ENCODE results near the gene FOSB.
A peak's percentile ranks its signal among the peaks of the same experiment; 100 is the strongest.
"Not testable (repeated sequence)": the region's sequence is repeated elsewhere in the genome, so short reads cannot be mapped to it uniquely, and the experiment has no call there.

FOSB gene

DNA sequence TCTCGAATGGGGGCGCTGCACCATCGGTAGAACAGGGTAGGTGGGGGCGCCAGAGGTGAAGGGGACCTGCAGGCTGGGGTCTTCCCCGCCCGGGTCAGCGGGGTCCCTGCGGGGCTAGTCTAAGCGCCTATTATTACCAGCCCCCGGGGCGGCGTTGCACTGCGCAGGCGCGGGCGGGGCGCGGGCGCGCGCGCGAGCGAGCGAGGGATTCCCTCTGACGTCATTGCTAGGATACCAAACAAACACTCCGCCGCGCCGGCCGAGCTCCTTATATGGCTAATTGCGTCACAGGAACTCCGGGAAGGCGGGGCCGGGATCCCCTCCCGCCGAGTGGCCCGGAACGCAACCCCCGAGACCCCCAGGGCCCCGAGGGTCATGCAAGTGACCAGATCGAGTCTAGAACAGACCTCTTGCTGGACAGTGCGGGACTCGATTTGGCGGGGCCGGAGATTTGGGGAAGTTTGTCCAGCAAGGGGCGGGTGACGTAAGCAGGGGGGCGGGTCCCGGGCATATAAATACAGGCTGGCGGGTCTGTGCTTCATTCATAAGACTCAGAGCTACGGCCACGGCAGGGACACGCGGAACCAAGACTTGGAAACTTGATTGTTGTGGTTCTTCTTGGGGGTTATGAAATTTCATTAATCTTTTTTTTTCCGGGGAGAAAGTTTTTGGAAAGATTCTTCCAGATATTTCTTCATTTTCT is at the start of gene FOSB:
Gene FOSB (plus strand): TSS at position 541 of the 703 bp plus-strand sequence. CDS start 591 bp downstream, outside the sequence.
- no peak for DNase-seq

DNA sequence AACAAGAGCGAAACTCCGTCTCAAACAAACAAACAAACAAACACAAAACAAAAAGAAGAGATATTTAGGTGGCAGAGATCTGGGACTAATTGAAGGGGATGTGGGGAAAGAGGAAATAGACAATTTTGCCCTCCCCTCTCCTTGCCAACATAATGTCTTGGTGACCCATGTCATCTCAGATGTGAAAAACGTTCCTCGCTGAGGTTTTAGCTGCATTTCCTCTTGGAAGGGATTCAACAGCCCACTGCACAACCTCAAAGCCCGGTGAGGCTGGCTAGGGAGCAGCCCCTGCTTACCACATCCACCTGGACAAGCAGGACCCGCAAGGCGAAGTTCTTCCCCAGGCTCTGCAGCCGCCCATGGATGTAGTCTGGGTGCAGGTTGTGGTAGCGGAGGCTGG is 49.0 kb upstream of the FOSB start:
- no peak for DNase-seq

DNA sequence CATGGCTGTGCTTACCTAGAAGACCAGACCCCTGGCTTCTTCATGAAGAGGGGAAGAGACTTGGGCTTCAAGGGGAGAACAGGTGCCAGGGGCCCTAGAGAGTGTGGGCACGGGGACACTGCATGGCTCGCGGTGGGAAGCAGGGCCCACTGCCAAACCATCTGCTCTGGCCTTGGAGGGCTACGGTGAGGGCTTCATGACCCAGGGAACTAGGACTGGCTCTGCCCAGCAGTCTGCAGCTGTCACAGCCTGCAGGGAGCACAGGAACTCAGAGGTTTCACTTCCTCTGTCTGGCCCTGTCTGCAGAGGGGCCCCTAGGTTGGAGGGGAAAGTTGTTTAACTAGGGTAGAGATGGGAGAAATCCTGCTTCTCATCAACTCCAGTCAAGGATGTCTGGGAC is 48.4 kb upstream of the FOSB start:
- DNase-seq = no peak

DNA sequence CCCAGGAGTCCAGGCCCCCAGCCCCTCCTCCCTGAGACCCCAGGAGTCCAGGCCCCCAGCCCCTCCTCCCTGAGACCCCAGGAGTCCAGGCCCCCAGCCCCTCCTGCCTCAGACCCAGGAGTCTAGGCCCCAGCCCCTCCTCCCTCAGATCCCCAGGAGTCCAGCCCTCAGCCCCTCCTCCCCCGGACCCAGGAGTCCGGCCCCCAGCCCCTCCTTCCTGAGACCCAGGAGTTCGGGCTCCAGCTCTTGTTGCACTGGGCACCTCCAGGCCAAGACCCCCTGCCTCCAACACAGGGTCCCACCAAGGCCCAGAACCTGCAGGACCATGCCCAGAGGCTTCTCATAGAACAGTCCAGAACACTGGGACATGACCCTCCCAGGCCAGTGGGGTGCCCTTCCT is 47.9 kb upstream of the FOSB start:
- no peak for DNase-seq

DNA sequence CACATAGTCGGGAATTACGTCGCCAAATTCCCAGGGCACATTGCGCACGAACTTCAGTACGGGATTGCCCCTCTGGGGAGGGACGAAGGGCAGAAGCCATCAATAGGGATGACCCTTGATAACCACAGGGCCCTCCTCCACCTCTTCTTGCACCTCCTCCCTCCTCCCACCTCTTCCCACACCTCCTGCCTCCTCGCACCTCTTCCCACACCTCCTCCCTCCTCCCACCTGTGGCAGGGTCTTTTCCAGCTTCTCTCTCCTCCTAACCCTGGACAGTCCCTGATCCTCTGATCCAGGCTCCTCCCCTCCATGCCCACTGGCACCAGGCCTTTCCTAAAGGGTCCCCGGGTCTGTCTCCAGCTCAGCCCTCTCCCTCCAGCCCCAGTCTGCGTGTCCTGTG is 47.4 kb upstream of the FOSB start:
- no peak for DNase-seq

DNA sequence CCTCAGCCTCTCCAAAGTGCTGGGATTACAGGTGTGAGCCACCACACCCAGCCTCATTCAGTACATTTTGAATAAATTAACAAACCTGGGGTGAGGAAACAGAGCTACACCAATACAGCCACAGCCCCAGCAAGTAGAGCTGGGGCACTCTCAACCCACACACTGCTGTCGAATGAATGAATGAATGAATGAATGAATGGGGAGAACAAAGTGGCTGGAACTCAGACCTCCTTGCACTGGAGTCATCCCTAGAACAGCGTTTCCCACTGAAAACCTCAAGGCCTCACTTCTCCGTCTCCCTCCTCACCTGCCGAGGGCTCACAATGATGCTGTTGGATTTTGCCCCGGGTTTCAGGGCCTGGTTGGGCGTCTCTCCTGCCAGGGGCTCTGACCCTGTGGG is 46.9 kb upstream of the FOSB start:
- no peak for DNase-seq

DNA sequence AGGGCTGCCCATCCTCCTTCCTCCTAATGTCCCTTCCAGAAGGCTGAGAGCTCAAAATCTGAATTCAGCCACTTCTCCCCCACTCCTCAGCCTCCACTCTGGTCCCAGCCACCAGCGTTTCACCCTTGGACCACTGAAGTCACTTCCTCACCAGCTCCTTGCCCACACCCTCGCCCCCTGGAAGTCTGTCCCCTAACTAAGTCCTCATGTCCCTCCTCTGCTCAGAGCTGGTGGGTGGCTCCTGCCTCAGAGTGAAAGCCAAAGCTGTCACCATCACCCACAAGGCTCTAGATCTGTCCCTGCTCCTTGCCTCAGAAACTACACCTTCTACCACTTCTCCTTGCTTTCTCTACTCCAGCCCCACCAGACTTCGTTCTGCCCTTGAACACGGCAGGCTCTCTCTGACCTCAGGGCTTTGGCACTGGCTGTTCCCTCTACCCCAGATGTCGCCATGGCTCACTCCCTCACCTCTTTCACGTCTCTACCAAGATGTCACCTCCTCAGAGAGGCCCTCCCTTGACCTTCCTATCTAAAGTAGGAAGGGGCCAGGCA is 45.8 kb upstream of the FOSB start:
- no peak for DNase-seq

DNA sequence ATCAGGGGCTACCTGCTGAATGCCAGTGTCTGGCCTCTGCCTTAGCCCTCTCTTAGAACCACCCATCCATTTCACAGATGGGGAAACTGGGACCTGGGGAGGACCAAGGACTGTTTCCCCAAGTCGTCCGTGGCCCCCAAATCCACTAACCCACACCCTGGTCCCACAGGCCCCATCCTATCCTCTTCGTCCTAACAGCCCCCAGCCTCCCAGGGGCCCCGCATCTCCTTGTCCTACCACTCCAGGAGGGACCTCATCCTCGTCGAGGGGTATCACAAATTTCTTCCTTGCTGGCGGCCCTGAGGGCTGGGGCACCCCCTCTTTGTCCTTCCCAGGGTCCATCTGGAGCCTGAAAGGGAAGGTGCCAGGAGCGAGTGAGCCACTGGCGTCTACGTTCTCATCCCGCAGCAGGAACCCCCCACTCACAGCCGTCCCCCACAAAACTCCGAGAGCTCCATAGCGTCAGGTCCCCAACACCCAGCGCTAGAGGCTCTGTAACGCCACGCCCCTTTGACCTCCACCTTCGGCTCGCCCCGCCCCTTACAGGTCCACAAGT is 44.7 kb upstream of the FOSB start:
- no peak for DNase-seq

DNA sequence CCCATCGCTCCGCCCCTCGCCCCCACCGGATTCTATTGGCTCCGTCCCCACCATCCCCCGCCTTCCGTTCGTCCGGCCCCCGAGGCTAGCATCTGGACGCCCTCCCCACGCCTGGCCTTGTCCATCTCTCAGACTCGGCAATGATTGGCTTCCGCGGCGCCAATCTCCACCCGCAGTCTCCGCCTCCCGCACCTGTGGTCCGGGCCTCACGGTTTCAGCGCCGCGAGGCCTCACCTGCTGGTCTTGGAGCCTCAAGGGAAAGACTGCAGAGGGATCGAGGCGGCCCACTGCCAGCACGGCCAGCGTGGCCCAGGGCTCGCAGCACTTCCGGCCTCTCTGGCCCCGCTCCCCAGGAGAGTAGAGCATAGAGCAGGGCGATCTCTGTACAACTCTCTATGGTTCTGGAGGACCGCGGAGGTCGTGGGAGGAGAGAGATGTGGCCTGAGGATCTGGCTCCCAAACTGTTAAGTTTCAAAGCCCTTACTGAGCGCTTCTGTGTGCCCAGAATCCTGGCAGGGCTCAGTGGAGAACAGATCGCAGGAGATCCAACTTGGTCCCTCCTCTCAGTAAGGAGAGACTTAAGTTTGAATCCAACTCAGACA is 44.1 kb upstream of the FOSB start, which contains the start of gene ERCC1:
Gene ERCC1 (minus strand): TSS at position 329 of the 602 bp plus-strand sequence. CDS start 543 bp downstream, outside the sequence.
- peak; percentile 86 for DNase-seq

DNA sequence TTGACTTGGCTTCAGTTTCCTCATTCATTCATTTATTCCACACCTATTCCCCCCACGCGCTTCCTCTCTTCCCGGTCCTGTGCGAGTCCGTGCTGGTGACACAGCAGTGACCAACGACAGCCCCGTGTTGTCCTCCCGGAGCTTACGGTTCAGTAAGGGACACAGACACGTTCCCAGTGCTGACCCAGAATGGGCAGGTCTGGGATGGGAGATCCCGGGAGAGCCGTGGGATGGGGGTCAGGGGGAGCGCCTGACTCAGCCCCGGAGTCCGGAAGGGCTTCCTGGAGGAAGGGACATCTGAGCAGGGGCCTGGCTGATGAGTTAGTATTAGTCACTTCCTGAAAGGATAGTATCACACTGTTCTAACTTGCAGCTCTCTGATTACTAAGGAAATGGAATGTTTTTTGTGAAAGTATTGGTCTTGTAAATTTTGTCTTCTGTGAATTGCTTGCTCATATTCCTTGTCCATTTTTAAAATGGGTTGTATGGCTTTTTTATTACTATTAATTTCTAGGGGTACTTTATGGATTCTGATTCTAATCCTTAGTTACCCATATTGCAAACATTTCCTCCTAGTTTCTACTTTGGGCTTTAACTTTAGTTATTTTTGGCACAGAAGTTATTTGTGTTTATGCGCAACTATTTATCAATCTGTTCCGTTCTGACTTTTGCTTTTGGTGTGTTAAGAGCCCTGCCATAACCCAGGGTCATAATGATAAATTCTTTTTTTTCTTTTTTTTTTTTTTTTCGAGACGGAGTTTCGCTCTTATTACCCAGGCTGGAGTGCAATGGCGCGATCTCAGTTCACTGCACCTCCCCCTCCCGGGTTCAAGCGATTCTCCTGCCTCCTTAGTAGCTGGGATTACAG is 43.4 kb upstream of the FOSB start:
- DNase-seq = no peak

DNA sequence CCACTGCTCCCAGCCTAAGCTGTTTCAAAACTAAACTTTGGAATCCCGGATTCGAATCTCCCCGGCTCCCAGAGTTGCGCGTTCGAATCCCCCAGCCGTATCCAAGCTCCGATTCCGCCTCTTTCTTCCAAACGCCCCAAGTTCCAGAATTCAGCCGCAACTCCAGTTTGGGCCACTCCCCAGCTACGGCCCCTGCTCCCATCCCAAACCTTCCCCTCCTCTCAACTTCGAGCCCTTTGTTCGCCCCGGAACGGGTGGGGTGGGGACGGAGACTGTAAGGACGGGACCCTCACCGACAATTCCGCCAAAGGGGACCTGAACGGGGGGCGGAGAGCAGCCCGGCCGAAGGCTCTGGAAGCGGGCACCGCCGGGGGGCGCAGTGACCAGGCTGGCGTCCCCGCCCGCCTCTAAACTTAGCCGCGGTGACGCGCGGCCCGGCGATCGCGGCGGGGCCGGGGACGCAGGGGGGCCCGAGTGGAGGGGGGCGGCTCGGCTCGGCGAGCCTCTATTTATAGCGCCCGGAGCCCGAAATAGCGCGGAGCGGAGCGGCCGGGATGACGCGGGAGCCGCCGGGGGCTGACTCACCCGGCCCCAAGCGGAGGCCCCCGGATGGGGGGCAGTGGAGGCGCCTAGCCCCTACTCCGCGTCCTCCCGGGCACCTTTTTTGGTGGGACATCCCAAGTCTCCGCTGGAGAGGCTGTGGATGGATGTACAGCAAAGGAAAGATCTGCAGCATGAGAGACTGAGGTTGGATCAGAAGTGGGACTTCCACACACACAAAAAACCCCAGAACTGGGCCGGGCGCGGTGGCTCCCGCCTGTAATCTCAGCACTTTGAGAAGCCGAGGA is 39.2 kb upstream of the FOSB start:
- no peak for DNase-seq

DNA sequence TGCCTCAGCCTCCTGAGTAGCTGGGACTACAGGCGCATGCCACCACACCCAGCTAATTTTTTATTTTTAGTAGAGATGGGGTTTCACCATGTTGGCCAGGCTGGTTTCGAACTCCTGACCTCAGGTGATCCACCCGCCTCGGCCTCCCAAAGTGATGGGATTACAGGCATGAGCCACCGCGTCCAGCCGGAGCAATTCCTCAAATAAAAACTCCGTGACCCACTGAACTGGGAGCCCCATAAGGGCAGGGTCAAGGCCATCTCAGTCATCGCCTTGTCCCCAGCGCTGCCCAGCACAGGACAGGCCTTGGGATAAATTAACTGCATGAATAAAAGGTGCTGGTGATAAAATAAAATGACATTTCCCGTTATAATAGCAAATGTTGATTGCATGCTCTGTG is 37.9 kb upstream of the FOSB start:
- DNase-seq = not testable (repeated sequence)

DNA sequence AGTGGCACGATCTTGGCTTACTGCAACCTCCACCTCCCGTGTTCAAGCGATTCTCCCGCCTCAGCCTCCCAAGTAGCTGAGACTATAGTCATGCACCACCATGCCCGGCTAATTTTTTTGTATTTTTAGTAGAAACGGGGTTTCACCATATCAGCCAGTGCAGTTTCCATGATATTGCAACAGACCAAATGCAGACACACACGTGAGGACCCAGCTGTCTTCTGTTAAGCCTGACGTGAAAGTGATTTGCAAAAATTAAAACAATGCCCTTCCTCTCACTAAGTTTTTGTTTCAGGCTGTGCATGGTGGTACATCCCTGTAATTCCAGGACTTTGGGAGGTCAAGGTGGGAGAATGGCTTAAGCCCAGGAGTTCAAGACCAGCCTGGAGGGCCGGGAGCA is 36.8 kb upstream of the FOSB start:
- DNase-seq = not testable (repeated sequence)

DNA sequence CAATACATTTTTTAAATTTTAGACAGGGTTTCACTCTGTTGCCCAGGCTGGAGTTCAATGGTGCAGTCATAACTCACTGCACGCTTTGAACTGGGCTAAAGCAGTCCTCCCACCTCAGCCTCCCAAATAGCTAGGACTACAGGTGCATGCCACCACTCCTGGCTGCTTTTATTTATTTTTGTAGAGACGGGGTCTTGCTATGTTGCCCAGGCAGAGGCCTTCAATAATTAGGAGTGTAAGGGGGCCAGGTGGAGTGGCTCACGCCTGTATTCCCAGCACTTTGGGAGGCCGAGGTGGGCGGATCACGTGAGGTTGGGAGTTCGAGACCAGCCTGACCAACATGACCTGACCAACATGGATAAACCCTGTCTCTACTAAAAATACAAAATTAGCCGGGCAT is 35.3 kb upstream of the FOSB start:
- not testable (repeated sequence) for DNase-seq

DNA sequence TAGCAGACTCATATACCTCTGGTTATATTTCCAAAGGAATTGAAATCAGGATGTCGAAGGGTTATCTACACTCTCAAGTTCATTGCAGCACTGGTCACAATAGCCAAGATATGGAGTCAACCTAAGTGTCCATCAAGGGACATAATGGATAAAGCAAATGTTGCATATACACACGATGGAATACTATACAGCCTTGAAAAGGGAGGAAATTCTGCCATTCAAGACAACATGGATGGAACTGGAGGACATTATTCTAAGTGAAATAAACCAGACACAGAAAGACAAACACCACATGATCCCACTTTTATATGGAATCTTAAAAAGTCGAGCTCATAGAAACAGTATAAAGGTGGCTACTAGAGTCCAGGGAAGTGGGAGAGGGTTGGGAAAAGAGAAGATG is 30.5 kb upstream of the FOSB start:
- DNase-seq = no peak

DNA sequence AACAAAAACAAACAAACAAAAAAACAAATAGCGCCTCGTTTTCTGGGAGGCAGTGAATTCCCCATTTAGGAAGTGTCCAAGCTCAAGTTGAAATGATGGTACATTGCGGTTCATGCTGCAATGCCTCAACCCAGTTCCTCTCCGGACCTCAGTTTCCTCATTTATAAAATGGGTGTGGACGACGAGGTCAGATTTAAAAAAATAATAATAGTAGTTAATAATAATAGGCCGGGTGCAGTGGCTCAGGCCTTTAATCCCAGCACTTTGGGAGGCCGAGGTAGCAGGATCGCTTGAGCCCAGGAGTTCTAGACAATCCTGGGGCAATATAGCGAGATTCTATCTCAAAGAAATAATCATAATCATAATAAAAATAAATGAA is 28.6 kb upstream of the FOSB start:
- no peak for DNase-seq

DNA sequence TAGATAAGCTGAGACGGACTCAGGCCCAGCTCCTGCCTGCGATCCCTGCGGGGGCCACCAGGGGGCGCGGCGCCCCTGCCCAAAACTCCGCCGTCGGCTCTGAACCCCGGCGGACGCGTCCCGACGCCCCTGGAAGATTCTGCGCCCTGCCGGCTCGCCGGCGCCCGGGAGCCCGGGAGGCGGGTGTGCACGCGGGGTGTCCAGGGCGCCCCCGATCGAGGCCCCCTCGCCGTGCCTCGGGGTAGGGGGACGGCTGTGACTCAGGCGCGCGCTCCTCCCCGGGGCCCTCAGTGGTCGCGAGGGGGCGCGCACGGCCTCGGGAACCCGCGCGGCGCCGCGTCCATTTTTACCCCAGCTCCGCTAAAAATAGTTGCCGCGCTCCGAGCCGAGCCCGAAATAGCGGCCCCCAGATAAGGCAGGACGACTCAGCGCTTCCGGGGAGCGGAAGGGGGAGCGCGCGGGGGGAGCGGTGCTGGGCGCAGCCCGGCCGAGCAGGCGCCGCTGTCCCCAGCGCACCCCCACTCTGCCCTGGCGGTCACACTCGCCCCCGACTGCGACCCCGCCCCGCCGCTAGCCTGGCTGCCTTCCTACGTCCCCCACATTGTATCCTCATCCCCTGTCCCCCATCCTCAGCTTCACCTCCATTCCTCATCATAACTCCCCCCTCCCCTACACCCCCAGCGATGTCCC is 28.1 kb upstream of the FOSB start:
- no peak for DNase-seq

DNA sequence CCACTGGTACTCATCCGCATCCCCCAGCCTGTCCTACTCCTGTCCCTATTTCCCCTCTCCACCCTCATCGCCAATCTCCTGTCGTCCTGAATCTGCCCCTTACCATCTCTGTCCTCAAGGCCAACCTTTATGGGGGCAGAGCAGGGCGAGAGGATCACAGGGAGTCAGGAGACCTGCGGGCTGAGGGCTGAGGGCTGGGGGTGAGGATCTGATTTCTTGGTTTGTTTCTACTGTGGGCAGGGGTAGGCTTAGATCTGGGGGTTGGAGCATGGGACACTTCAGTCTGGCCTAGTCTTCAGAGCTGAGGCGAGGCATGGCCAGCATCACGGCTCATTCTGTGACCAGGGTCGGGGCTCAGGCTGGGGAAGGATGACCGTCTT is 27.5 kb upstream of the FOSB start:
- no peak for DNase-seq

DNA sequence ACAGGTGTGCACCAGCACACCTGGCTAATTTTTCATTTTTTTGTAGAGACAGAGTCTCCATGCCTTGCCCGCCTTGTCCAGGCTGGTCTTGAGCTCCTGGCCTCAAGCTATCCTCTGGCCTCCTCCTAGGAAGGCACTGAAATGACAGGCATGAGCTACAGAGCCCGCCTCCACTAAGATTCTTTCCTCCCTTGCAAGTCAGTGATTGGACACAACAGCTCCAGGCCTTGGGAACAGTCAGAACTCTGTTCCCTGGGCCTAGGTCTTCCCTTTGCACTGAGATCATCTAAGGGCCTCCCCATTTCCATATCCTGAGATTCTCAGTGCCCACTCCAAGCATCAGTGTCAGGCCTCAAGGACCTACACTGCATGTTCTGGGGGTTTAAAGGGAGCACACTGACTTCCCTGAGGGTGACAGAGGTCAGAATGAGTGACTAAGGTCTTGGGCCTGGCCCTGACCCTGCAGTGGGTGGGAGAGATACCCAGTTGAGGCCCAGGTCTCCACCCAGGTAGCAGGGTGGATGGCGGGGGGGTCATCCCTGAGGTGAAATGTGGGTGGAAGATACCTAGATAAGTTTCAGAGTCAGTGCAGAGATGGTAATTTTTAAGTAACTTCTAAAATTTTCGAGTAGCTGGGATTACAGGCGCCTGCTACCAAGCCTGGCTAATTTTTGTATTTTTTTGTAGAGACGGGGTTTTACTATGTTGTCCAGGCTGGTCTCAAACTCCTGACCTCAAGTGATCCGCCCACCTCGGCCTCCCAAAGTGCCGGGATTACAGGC is 26.7 kb upstream of the FOSB start:
- no peak for DNase-seq

DNA sequence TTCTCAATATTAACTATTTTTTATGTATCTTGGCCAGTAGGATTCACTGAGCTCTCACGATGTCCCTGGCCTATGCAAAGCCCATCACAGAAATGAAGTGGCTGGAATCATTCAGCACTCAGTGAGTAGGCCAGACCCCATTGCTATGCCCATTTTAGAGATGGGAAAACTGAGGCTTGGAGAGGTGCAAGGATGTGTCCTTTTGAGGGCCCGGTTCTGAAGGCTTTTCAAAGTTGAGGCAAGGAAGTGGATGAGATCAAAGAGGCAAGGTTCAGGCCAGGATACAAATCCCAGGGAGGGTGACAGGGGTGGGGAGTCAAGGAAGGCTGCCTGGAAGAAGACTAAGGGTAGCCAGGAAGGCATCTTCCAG is 25.4 kb upstream of the FOSB start:
- no peak for DNase-seq
